ENCODE measurements around the gene IMPG2.

The IMPG2 gene

DNA sequence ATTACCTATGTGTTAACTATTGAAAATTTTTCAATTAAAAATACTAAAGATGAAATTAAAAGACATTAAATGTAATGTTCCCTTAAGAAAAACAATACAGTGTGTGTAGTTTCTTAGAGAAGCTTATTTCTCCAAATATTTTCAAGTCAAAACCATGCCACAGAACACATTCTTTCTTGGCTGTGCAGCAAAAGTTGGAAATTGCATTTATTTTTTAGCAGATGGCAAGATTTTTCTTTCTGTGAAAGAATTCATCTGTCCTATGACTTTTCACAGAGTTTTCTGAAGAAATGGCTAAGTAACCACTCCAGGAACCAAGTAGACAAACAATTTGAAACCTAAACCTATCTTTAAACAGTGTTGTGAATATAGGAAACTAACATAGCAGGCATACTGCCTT, 47.2 kb downstream of the IMPG2 start:
- DNase-seq = no peak

- no peak for DNase-seq
Observed at GRCh38 chr3:101271728-101272127, 48.6 kb downstream of the IMPG2 start.

DNA sequence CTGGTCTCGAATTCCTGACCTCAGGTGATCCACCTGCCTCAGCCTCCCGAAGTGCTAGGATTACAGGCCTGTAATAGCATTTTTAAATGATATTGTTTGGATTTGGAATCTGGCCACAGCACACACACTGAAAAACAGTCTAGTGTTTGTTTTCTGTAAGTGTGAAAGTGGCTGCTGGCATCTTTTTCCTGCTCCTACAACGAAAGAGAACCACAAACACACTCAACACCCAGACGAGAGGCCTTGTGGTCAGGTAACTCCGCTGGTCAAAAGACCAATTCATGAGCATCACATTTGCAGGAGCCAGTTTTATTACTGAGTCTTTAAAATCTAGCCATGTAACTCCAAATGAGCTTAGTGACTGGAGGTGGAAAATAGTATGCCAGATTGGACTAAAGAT, 50.2 kb downstream of the IMPG2 start:
- DNase-seq = no peak

- no peak for DNase-seq
Observed at GRCh38 chr3:101268971-101269671, 51.3 kb downstream of the IMPG2 start.

- DNase-seq = no peak
Observed at GRCh38 chr3:101268141-101268540, 52.2 kb downstream of the IMPG2 start.

GRCh38 chr3:101266566-101266965, 53.8 kb downstream of the IMPG2 start:
- no peak for DNase-seq

DNA sequence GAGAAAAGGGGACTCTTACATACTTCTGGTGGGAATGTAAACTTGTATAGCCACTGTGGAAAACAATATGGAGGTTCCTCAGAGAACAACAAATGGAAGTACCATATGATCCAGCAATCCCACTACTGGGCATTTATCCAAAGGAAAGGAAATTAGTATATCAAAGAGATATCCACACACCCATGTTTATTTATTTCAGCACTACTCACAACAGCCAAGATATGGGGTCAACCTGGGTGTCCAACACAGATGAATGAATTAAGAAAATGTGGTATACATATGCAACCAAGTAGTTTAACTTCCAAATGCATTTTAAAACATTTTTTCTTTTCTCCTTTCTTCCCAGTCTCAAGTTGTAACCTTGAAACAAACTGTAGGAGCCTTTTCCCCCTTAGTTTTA, 54.3 kb downstream of the IMPG2 start:
- no peak for DNase-seq

DNA sequence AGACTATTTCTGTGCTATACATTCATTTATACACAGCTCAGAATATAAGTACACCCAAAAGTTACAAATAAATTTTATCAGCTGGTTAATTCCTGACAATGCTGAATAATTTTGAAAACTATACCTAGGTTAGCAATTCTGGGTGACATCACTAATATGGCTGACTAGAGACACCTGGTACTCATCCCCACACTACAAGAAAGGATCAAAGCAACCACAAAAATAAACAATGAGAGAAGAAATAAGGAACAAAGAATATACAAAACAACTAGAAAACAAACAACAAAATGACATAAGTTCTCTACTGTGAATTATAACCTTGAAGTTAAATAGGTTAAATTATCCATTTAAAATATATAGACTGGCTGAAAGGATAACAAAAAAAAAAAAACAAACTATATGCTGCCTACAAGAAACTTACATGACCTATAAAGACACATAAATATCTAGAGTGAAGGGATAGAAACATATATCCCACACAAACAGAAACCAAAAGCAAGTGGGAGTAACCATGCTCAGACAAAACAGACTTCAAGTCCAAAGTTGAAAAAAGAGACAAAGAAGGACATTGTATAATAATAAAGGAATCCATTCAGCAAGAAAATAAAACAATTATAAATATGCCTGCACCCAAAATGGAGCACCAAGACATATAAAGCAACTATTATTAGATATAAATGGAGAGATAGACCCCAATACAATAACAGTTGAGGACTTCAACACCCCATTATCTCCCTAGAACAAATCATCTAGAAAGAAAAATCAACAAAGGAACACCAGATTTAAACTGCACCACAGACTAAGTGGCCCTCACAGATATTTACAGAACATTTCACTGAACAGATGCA, 57.8 kb downstream of the IMPG2 start:
- DNase-seq = no peak

DNA sequence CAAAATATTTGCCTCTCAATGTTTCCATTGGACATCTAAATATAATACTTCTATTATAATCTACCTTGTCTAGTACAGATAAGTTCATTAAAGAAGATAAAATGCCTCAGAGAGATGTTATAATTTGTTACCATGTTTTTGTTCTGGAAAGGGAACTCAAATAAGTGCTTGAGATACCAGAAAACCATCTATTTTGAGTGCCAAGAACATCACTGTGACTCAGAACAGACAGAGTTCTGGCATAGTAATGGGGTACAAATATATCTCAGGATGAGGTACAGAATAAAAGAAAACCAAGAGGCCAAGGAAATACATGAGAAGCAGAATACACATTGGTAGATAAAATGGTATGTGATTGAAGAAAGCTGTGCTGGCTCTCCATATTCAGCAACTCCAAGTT, 58.9 kb downstream of the IMPG2 start:
- no peak for DNase-seq

- DNase-seq = peak; percentile 53
Observed at GRCh38 chr3:101259485-101260341, 60.7 kb downstream of the IMPG2 start.

GRCh38 chr3:101256511-101256910, 63.9 kb downstream of the IMPG2 start:
- no peak for DNase-seq

- no peak for DNase-seq
Observed at GRCh38 chr3:101255441-101255840, 64.9 kb downstream of the IMPG2 start.

DNA sequence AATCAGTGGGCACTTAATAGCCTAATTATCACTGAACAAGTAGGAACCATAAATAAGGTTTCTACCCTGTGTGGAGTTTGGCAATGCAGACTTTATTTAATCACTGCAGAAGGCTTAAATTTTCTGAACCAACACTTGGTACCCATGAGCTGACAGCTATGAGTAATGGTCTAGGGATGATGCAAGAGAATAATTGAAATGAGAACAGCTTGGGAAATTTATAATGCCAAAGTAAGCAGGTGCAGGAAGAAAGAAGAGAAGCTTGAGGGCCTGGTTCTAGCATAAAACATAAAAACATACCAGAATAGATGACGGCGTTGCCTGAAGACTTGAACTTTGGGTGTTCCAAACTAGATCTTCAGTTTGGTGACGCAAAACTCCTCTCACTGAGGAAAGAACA, 67.0 kb downstream of the IMPG2 start:
- no peak for DNase-seq

GRCh38 chr3:101252945-101253344, 67.4 kb downstream of the IMPG2 start:
- no peak for DNase-seq

DNA sequence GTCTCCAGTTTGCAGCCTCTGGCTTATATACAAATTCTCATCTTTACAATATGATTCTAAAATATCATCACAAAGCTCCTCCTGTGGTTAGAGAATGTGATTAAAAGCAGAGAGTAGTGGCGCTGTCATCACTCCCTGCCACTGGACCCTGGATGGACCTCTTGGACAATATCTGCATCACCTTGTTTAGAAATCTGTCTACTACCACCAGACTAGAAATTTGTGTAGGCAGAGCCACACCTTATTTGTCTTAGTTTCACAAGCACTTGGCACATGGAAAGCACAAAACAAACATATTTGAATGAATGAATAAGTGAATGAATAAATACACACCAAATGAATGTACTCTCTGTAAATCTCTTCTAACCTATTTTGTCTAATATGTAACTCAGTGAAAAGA, 68.1 kb downstream of the IMPG2 start:
- no peak for DNase-seq

GRCh38 chr3:101251441-101251840, 68.9 kb downstream of the IMPG2 start:
- no peak for DNase-seq

DNA sequence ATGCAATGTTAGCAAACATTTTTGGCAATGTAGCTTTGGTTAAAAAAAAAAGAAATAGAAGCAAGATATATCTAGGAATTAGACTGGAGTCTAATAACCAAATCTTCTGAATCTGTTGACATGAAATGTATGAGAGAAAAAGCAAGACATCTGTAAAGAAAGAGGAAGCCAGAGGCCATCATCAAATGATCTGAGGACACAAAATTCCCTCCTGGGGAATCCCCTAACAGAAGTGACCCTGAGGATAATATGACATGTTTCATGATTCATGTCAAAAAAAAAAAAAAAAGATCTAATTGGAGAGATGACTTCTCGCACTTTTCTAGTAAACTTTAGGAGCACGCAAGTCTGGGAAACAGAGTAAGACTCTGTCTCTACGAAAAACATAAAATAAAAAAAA, 70.9 kb downstream of the IMPG2 start:
- no peak for DNase-seq

- no peak for DNase-seq
Observed at GRCh38 chr3:101248736-101249135, 71.6 kb downstream of the IMPG2 start.

DNA sequence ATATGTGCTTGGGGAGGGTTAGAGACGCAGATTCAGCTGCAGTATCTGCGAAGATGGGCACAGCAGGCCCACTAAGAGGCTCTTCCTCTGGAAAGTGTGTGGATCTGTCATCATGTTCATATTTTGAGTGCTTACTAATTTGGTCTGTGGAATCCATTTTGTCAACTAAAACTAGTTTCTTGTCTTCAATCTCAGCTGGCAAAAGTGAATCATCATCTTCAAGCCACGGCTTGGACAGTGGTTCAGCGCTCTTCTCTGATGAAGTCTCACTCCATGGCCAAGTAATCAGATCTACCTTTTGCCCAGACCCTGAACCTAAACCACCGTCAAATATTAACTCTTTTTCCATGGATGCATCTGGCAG, 76.2 kb downstream of the IMPG2 start:
- DNase-seq = no peak

DNA sequence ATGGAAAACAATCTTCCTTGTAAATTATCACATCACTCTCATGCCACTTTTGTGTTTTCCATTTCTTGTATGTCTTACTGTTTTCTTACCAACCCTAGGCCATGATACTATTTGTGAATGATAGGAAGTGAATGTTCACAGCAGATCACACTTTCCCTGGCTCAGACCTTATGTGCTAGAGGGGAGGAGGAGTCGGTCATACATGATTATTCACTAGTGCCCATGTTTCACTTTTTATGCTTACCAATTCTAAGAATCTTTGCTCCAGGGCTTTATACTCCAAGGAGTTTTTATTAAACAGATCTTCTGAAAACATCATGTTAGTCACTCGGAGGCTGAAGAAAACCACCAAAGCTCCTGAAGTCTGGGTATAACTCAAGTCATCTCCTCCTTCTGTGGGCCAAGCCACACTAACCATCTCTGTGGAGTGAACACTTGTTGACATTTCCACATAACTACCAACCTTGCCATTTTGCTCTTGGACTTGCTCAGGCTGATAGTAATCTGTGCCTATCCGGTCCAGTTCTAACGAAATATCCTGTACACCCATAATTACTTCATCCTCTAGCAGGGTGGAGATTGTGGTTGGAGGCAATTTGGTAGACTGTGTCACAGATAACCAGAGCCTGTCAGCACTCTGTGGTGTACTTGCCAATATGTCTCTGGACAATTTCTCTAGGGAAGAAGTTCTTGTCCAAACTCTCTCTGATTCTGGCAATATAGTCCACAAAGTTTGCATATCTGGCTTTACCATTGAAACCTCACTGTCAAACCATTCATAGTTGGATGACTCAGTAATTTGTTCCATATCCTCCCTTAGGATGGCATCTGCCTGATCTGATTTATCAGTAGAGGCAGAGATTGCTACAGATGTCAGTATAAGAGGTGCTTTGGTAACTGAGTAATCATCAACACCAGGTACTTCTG, 76.8 kb downstream of the IMPG2 start:
- peak; percentile 53 for DNase-seq

GRCh38 chr3:101240719-101241399, 79.5 kb downstream of the IMPG2 start:
- DNase-seq = no peak

DNA sequence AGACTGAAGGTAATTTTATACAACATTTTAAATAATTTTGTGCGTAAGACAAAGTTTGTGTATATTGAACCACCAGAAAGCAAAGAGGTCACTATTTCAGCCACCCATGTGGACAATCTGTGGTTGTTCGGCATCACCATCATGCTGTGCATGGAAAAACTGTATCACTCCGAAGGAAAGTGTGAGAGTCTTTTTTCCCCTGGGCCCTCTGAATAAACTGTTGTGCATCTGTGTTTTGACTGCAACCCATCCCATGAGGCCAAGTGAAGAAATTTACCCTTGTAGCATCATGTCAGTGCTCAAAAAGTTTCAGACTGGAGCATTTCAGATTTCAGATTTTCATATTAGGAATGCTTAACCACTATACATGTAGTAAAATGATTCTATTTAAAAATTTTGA, 85.3 kb downstream of the IMPG2 start:
- no peak for DNase-seq

Data from hematopoietic multipotent progenitor cell treated with erythropoietin and hydrocortisone succinate and interleukin-3 and kit ligand, for 4 days (in vitro differentiated cells).